Activated naive CD4-positive, alpha-beta T cell treated with anti-CD3 and anti-CD28 coated beads for 36 hours (primary cell): Measurements from ENCODE around the gene ZDHHC24. TPM values are rescaled to one million over a fixed set of nuclear protein-coding genes. Genes with fewer than 3 reads are reported as not detected.
"Not testable (repeated sequence)": the region's sequence is repeated elsewhere in the genome, so short reads cannot be mapped to it uniquely, and the experiment has no call there.

Source experiments
- CTCF ChIA-PET: fragments of 350-600 bp; sonication (Branson Sonifier 250); formaldehyde crosslinking; loops from one replicate; lab custom pipeline; 2021; ENCODE audit warnings: antibody characterized with exemption; lab: Charles Lee
- DNase-seq: peaks from one replicate; pipeline ENCODE4 v3.0.0-alpha.2; 2020
- H3K27ac Mint-ChIP-seq: one replicate; pipeline ENCODE4 v1.8.0; 2021; ENCODE audit warnings: mild to moderate bottlenecking, mixed read lengths
- H3K27me3 Mint-ChIP-seq: one replicate; pipeline ENCODE4 v1.8.0; 2021; ENCODE audit warnings: low read depth, mixed read lengths
- H3K36me3 Mint-ChIP-seq: one replicate; pipeline ENCODE4 v1.8.0; 2021; ENCODE audit warnings: low read depth, mixed read lengths
- H3K4me1 Mint-ChIP-seq: one replicate; pipeline ENCODE4 v1.8.0; 2021; ENCODE audit warnings: low read depth, mixed read lengths
- H3K4me3 Mint-ChIP-seq: one replicate; pipeline ENCODE4 v1.8.0; 2021; ENCODE audit warnings: mild to moderate bottlenecking, moderate library complexity, mixed read lengths
- H3K9me3 Mint-ChIP-seq: one replicate; pipeline ENCODE4 v1.8.0; 2021; ENCODE audit warnings: mixed read lengths
- intact Hi-C: fragments of 100-400 bp; cut with micrococcal nuclease; formaldehyde crosslinking; loops from one replicate; pipeline ENCODE4 v1.15.1; 2023
- total RNA-seq, 2 experiments: library from RNA; stranded (reverse); gene quantifications; one replicate each; pipeline ENCODE4 v1.2.3, GENCODE V29; 2021

ZDHHC24 gene
- total RNA-seq, 2 experiments from 2014 or later = 11.5 to 13.4 TPM

- Mint-ChIP-seq H3K27me3 (peaks cover 6% of the 10 kb centered on the region), H3K4me3 (no peak overlapping the region), H3K9me3 (no peaks in the 10 kb centered on the region), H3K27ac (no peak overlapping the region), H3K36me3 (no peaks in the 10 kb centered on the region), H3K4me1 (no peaks in the 10 kb centered on the region)
- DNase-seq = no peak
- intact Hi-C loops = no loop called here
- CTCF ChIA-PET = interaction anchor here (1.3 to 1.6 kb wide), 2 partner anchors 15 to 75 kb away, joined by 4 to 5 read pairs; partner anchors contain the start of gene DPP3
These were observed 8.8 kb upstream of the ZDHHC24 start for GRCh38 chr11:66554602-66555001.

- no peak overlapping the region for H3K27ac Mint-ChIP-seq
- CTCF ChIA-PET = no interaction called here
- H3K4me1 Mint-ChIP-seq = peaks cover 2% of the 10 kb centered on the region
- H3K36me3 Mint-ChIP-seq = no peaks in the 10 kb centered on the region
- no peaks in the 10 kb centered on the region for H3K27me3 Mint-ChIP-seq
- no peaks in the 10 kb centered on the region for H3K9me3 Mint-ChIP-seq
- H3K4me3 Mint-ChIP-seq = no peak overlapping the region
- DNase-seq = no peak
- intact Hi-C loops = no loop called here
These were observed 5.0 kb upstream of the ZDHHC24 start for GRCh38 chr11:66550887-66551286.

- no peak for DNase-seq
- Mint-ChIP-seq H3K9me3 (no peaks in the 10 kb centered on the region), H3K27ac (no peak overlapping the region), H3K4me1 (peaks cover 5% of the 10 kb centered on the region), H3K4me3 (no peak overlapping the region), H3K36me3 (no peaks in the 10 kb centered on the region), H3K27me3 (no peaks in the 10 kb centered on the region)
- intact Hi-C loops = loop anchor here (10.0 kb wide), 1 partner anchor 405 kb away; the partner anchor contains the start of gene PC
- CTCF ChIA-PET = no interaction called here
These were observed 3.8 kb upstream of the ZDHHC24 start for GRCh38 chr11:66549696-66550095.

GRCh38 chr11:66548774-66549630 lies 3.2 kb upstream of the ZDHHC24 start:
- no peak overlapping the region for H3K4me3 Mint-ChIP-seq
- intact Hi-C loops = loop anchor here (10.0 kb wide), 1 partner anchor 406 kb away; the partner anchor contains the start of gene PC
- no peak for DNase-seq
- no peaks in the 10 kb centered on the region for H3K9me3 Mint-ChIP-seq
- H3K27me3 Mint-ChIP-seq = no peaks in the 10 kb centered on the region
- H3K36me3 Mint-ChIP-seq = no peaks in the 10 kb centered on the region
- CTCF ChIA-PET = interaction anchor here (1.0 kb wide), 1 partner anchor 128 kb away, joined by 3 read pairs; the partner anchor contains the start of gene RBM4B
- peaks cover 10% of the 10 kb centered on the region for H3K4me1 Mint-ChIP-seq
- no peak overlapping the region for H3K27ac Mint-ChIP-seq

GRCh38 chr11:66548041-66548440 lies 2.2 kb upstream of the ZDHHC24 start:
- no peak for DNase-seq
- peaks cover 18% of the 10 kb centered on the region for H3K4me1 Mint-ChIP-seq
- no peaks in the 10 kb centered on the region for H3K9me3 Mint-ChIP-seq
- H3K36me3 Mint-ChIP-seq = peaks cover 2% of the 10 kb centered on the region
- intact Hi-C loops = loop anchor here (10.0 kb wide), 1 partner anchor 407 kb away; the partner anchor contains the start of gene PC
- no peaks in the 10 kb centered on the region for H3K27me3 Mint-ChIP-seq
- H3K4me3 Mint-ChIP-seq = no peak overlapping the region
- CTCF ChIA-PET = interaction anchor here (1.0 kb wide), 1 partner anchor 129 kb away, joined by 3 read pairs; the partner anchor contains the start of gene RBM4B
- H3K27ac Mint-ChIP-seq = no peak overlapping the region

GRCh38 chr11:66547662-66548009 lies 1.8 kb upstream of the ZDHHC24 start:
- intact Hi-C loops = loop anchor here (2.0 to 10.0 kb wide), 3 partner anchors 37 to 407 kb away; partner anchors contain the start of genes BBS1, PC and RBM14
- no peak overlapping the region for H3K4me3 Mint-ChIP-seq
- peaks cover 2% of the 10 kb centered on the region for H3K36me3 Mint-ChIP-seq
- no peak overlapping the region for H3K27ac Mint-ChIP-seq
- H3K4me1 Mint-ChIP-seq = peaks cover 18% of the 10 kb centered on the region
- H3K9me3 Mint-ChIP-seq = no peaks in the 10 kb centered on the region
- H3K27me3 Mint-ChIP-seq = no peaks in the 10 kb centered on the region
- CTCF ChIA-PET = interaction anchor here (1.0 kb wide), 1 partner anchor 20 kb away, joined by 3 read pairs; no protein-coding TSS in a partner anchor
- DNase-seq = no peak

GRCh38 chr11:66546966-66547661 lies 1.3 kb upstream of the ZDHHC24 start:
- no peak for DNase-seq
- intact Hi-C loops = loop anchor here (1.0 to 10.0 kb wide), 6 partner anchors 36 to 408 kb away; partner anchors contain the start of genes BBS1, PC, RBM14 and RBM4
- CTCF ChIA-PET = interaction anchor here (0.6 to 2.1 kb wide), 7 partner anchors 20 to 393 kb away, joined by 3 to 6 read pairs (median 3); partner anchors contain the start of gene MRPL11
- Mint-ChIP-seq H3K4me3 (peak overlapping the region; percentile 75), H3K36me3 (peaks cover 3% of the 10 kb centered on the region), H3K27ac (no peak overlapping the region), H3K9me3 (no peaks in the 10 kb centered on the region), H3K4me1 (peaks cover 18% of the 10 kb centered on the region), H3K27me3 (no peaks in the 10 kb centered on the region)

- intact Hi-C loops = loop anchor here (1.0 to 10.0 kb wide), 6 partner anchors 36 to 408 kb away; partner anchors contain the start of genes BBS1, PC, RBM14 and RBM4
- peak within 1 kb of the TSS; percentile 75 for H3K4me3 Mint-ChIP-seq
- H3K27me3 Mint-ChIP-seq = no peaks in the 10 kb centered on the region
- peak within 1 kb of the TSS; percentile 30 for H3K27ac Mint-ChIP-seq
- peaks cover 18% of the 10 kb centered on the region for H3K4me1 Mint-ChIP-seq
- CTCF ChIA-PET = interaction anchor here (0.6 to 2.1 kb wide), 9 partner anchors 21 to 393 kb away, joined by 3 to 6 read pairs (median 3); partner anchors contain the start of gene MRPL11
- H3K36me3 Mint-ChIP-seq = peaks cover 3% of the 10 kb centered on the region
- H3K9me3 Mint-ChIP-seq = no peaks in the 10 kb centered on the region
- peak; percentile 14 for DNase-seq
These were observed 619 bp upstream of the ZDHHC24 start, which contains the start of gene ACTN3 for GRCh38 chr11:66546368-66546965. ACTN3 (plus strand) TSS chr11:66546903; CDS start chr11:66546938, 35 bp downstream.

- H3K9me3 Mint-ChIP-seq, H3K36me3 Mint-ChIP-seq, DNase-seq, H3K27me3 Mint-ChIP-seq: not testable (repeated sequence)
- CTCF ChIA-PET = interaction anchor here (2.1 kb wide), 1 partner anchor 133 kb away, joined by 5 read pairs; no protein-coding TSS in a partner anchor
- H3K27ac Mint-ChIP-seq = peak overlapping the region; percentile 25
- peaks cover 18% of the 10 kb centered on the region for H3K4me1 Mint-ChIP-seq
- peak overlapping the region; percentile 71 for H3K4me3 Mint-ChIP-seq
- intact Hi-C loops = loop anchor here (10.0 kb wide), 1 partner anchor 410 kb away; the partner anchor contains the start of gene PC
These were observed 896 bp downstream of the ZDHHC24 start for GRCh38 chr11:66544952-66545351.

GRCh38 chr11:66543263-66544107 lies 2.4 kb downstream of the ZDHHC24 start:
- CTCF ChIA-PET = interaction anchor here (0.6 kb wide), 1 partner anchor 510 kb away, joined by 3 read pairs; no protein-coding TSS in a partner anchor
- peaks cover 6% of the 10 kb centered on the region for H3K36me3 Mint-ChIP-seq
- peak; percentile 81 for DNase-seq
- H3K27ac Mint-ChIP-seq = peak overlapping the region; percentile 52
- peaks cover 18% of the 10 kb centered on the region for H3K4me1 Mint-ChIP-seq
- no peaks in the 10 kb centered on the region for H3K9me3 Mint-ChIP-seq
- H3K27me3 Mint-ChIP-seq = no peaks in the 10 kb centered on the region
- H3K4me3 Mint-ChIP-seq = peak overlapping the region; percentile 64
- intact Hi-C loops = loop anchor here (10.0 kb wide), 1 partner anchor 411 kb away; the partner anchor contains the start of gene PC

GRCh38 chr11:66542362-66542761 lies 3.5 kb downstream of the ZDHHC24 start:
- H3K36me3 Mint-ChIP-seq = peaks cover 10% of the 10 kb centered on the region
- DNase-seq = no peak
- intact Hi-C loops = loop anchor here (10.0 kb wide), 1 partner anchor 412 kb away; the partner anchor contains the start of gene PC
- H3K27me3 Mint-ChIP-seq = no peaks in the 10 kb centered on the region
- H3K4me3 Mint-ChIP-seq = no peak overlapping the region
- CTCF ChIA-PET = no interaction called here
- H3K4me1 Mint-ChIP-seq = peaks cover 18% of the 10 kb centered on the region
- H3K27ac Mint-ChIP-seq = no peak overlapping the region
- no peaks in the 10 kb centered on the region for H3K9me3 Mint-ChIP-seq
